HEK293 (cell line): Measurements from ENCODE around the gene TRMT112.

Experiments used
- CTCF ChIA-PET: fragments of 350-600 bp; formaldehyde crosslinking; extraction: SDS; loops from one replicate; lab custom pipeline; 2021; ENCODE audit warnings: antibody characterized with exemption; lab: Yijun Ruan, JAX
- POLR2A ChIA-PET: fragments of 300-600 bp; formaldehyde crosslinking; extraction: SDS; loops from one replicate; lab custom pipeline; 2020; ENCODE audit warnings: antibody characterized with exemption, inconsistent platforms; lab: Yijun Ruan, JAX
- H3K27ac ChIP-seq: fragments of 200-500 bp; sonication (Bioruptor generic); 2 replicates; pipeline ENCODE4 v1.5.1; 2014; ENCODE audit warnings: low read depth, low read length, control low read depth, inconsistent platforms; ENCODE audit errors: extremely low read depth
- H3K36me3 ChIP-seq, 2 experiments: fragments of 200-500 bp in 1 of 2; sonication (Bioruptor generic) in 1 of 2; 1 replicate in 1 of 2; 2 replicates in 1 of 2; pipeline ENCODE4 v1.5.1; 2014 to 2017; ENCODE audit warnings: inconsistent platforms in 2 of 2, low read length in 2 of 2; ENCODE audit not compliant: control insufficient read depth in 2 of 2, insufficient read depth in 1 of 2
- H3K4me1 ChIP-seq: fragments of 200-500 bp; sonication (Bioruptor generic); 2 replicates; pipeline ENCODE4 v1.5.1; 2014; ENCODE audit warnings: mild to moderate bottlenecking, low read length, inconsistent platforms; ENCODE audit not compliant: control insufficient read depth, insufficient read depth
- H3K4me3 ChIP-seq: 2 replicates; pipeline ENCODE4 v1.5.1; 2011; ENCODE audit warnings: low read depth, mild to moderate bottlenecking, control low read depth, low read length, moderate library complexity
- H3K9me3 ChIP-seq: fragments of 200-500 bp; sonication (Bioruptor generic); 2 replicates; pipeline ENCODE4 v1.5.1; 2014; ENCODE audit warnings: low read depth, low read length, inconsistent platforms; ENCODE audit not compliant: control insufficient read depth, insufficient read depth
- GLI2 ChIP-seq: fragments of 450-650 bp; formaldehyde crosslinking; IDR thresholded peaks from 2 replicates; pipeline ENCODE4; 2017; ENCODE audit warnings: missing biosample characterization, missing genetic modification characterization, low read depth, borderline replicate concordance
- MZF1 ChIP-seq: fragments of 450-650 bp; formaldehyde crosslinking; IDR thresholded peaks from 2 replicates; pipeline ENCODE4 v1.5.1; 2017; ENCODE audit warnings: missing biosample characterization, missing genetic modification characterization, borderline replicate concordance
- OVOL3 ChIP-seq: fragments of 450-650 bp; formaldehyde crosslinking; IDR thresholded peaks from 2 replicates; pipeline ENCODE4 v1.5.1; 2016; ENCODE audit warnings: missing biosample characterization, missing genetic modification characterization
- SP3 ChIP-seq: fragments of 450-650 bp; formaldehyde crosslinking; IDR thresholded peaks from 2 replicates; pipeline ENCODE4 v1.5.1; 2016; ENCODE audit warnings: missing biosample characterization, missing genetic modification characterization
- TRIM28 ChIP-seq: IDR thresholded peaks from 2 replicates; pipeline ENCODE4 v1.6.1; 2011; ENCODE audit warnings: low read length, control low read depth, borderline replicate concordance
- YY1 ChIP-seq: fragments of 450-650 bp; formaldehyde crosslinking; IDR thresholded peaks from 2 replicates; pipeline ENCODE4 v1.5.1; 2018; ENCODE audit warnings: missing biosample characterization, missing genetic modification characterization
- ZBTB21 ChIP-seq: fragments of 450-650 bp; formaldehyde crosslinking; IDR thresholded peaks from 2 replicates; pipeline ENCODE4 v1.5.1; 2017; ENCODE audit warnings: missing biosample characterization, missing genetic modification characterization
- ZFHX2 ChIP-seq: fragments of 450-650 bp; formaldehyde crosslinking; conservative IDR thresholded peaks from 2 replicates; pipeline ENCODE4 v1.5.1; 2016; ENCODE audit warnings: missing biosample characterization, missing genetic modification characterization
- ZFP37 ChIP-seq: fragments of 450-650 bp; formaldehyde crosslinking; IDR thresholded peaks from 2 replicates; pipeline ENCODE4 v1.5.1; 2016; ENCODE audit warnings: missing biosample characterization, missing genetic modification characterization
- ZNF16 ChIP-seq: fragments of 450-650 bp; formaldehyde crosslinking; IDR thresholded peaks from 2 replicates; pipeline ENCODE4 v1.5.1; 2016; ENCODE audit warnings: low read depth, missing biosample characterization, missing genetic modification characterization
- ZNF18 ChIP-seq: fragments of 450-650 bp; formaldehyde crosslinking; IDR thresholded peaks from 2 replicates; pipeline ENCODE4 v1.5.1; 2016; ENCODE audit warnings: missing biosample characterization, missing genetic modification characterization
- ZNF223 ChIP-seq: fragments of 450-650 bp; formaldehyde crosslinking; IDR thresholded peaks from 2 replicates; pipeline ENCODE4 v1.5.1; 2016; ENCODE audit warnings: missing biosample characterization, missing genetic modification characterization
- ZNF248 ChIP-seq: fragments of 450-650 bp; formaldehyde crosslinking; IDR thresholded peaks from 2 replicates; pipeline ENCODE4 v1.5.1; 2017; ENCODE audit warnings: missing biosample characterization, missing genetic modification characterization
- ZNF280D ChIP-seq: fragments of 450-650 bp; formaldehyde crosslinking; IDR thresholded peaks from 2 replicates; pipeline ENCODE4 v1.5.1; 2016; ENCODE audit warnings: missing biosample characterization, missing genetic modification characterization
- ZNF354C ChIP-seq: fragments of 450-650 bp; formaldehyde crosslinking; IDR thresholded peaks from 2 replicates; pipeline ENCODE4 v1.5.1; 2016; ENCODE audit warnings: missing biosample characterization, missing genetic modification characterization, low read depth, borderline replicate concordance
- ZNF449 ChIP-seq: fragments of 450-650 bp; formaldehyde crosslinking; IDR thresholded peaks from 2 replicates; pipeline ENCODE4 v1.5.1; 2017; ENCODE audit warnings: missing biosample characterization, mild to moderate bottlenecking, missing genetic modification characterization, moderate library complexity
- ZNF514 ChIP-seq: fragments of 450-650 bp; formaldehyde crosslinking; IDR thresholded peaks from 2 replicates; pipeline ENCODE4 v1.5.1; 2016; ENCODE audit warnings: missing biosample characterization, missing genetic modification characterization
- ZNF548 ChIP-seq: fragments of 450-650 bp; formaldehyde crosslinking; IDR thresholded peaks from 2 replicates; pipeline ENCODE4 v1.5.1; 2016; ENCODE audit warnings: missing biosample characterization, missing genetic modification characterization
- ZNF645 ChIP-seq: fragments of 450-650 bp; formaldehyde crosslinking; IDR thresholded peaks from 2 replicates; pipeline ENCODE4; 2016; ENCODE audit warnings: missing biosample characterization, missing genetic modification characterization
- ZNF658 ChIP-seq: fragments of 450-650 bp; formaldehyde crosslinking; IDR thresholded peaks from 2 replicates; pipeline ENCODE4; 2016; ENCODE audit warnings: missing biosample characterization, missing genetic modification characterization
- ZNF701 ChIP-seq: fragments of 450-650 bp; formaldehyde crosslinking; IDR thresholded peaks from 2 replicates; pipeline ENCODE4 v1.5.1; 2016; ENCODE audit warnings: missing biosample characterization, missing genetic modification characterization
- ZNF837 ChIP-seq: fragments of 450-650 bp; formaldehyde crosslinking; IDR thresholded peaks from 2 replicates; pipeline ENCODE4 v1.5.1; 2016; ENCODE audit warnings: missing biosample characterization, missing genetic modification characterization
- ZNF843 ChIP-seq: fragments of 450-650 bp; formaldehyde crosslinking; IDR thresholded peaks from 2 replicates; pipeline ENCODE4 v1.5.1; 2016; ENCODE audit warnings: missing biosample characterization, missing genetic modification characterization
- ZSCAN30 ChIP-seq: fragments of 450-650 bp; IDR thresholded peaks from 2 replicates; pipeline ENCODE4 v1.5.1; 2018; ENCODE audit warnings: missing biosample characterization, mild to moderate bottlenecking, missing genetic modification characterization, moderate library complexity
- ZSCAN5A ChIP-seq: fragments of 450-650 bp; formaldehyde crosslinking; IDR thresholded peaks from 2 replicates; pipeline ENCODE4 v1.5.1; 2016; ENCODE audit warnings: missing biosample characterization, missing genetic modification characterization

TRMT112 gene

GRCh38 chr11:64364435-64364834 is 47.1 kb upstream of the TRMT112 start (continued):
- no peak for TF ChIP-seq ZNF280D
- TF ChIP-seq ZNF837 (tag by site-specific recombination) = no peak
- TF ChIP-seq ZNF658 (tag by site-specific recombination) = no peak
- TF ChIP-seq ZNF645 (tag by site-specific recombination) = no peak

GRCh38 chr11:64362339-64362738 is 45.0 kb upstream of the TRMT112 start:
- H3K27ac ChIP-seq = no peak overlapping the region
- H3K4me1 ChIP-seq = no peaks in the 10 kb centered on the region; the same call in 1 of the 2 replicates
- ChIA-PET POLR2A (no interaction called here), CTCF (interaction anchor here (1.2 kb wide), 1 partner anchor 287 kb away, joined by 4 read pairs; no protein-coding TSS in a partner anchor)
- no peaks in the 10 kb centered on the region for H3K9me3 ChIP-seq
- H3K4me3 ChIP-seq = no peak overlapping the region
- TF ChIP-seq ZNF514 (tag by site-specific recombination) (no peak), ZNF449 (tag by site-specific recombination) (no peak), ZNF16 (tag by site-specific recombination) (no peak), ZFHX2 (no peak), ZFP37 (tag by site-specific recombination) (no peak), ZNF843 (tag by site-specific recombination) (no peak), TRIM28 (no peak), YY1 (tag by site-specific recombination) (no peak), ZSCAN30 (tag by site-specific recombination) (no peak)
- peaks cover 0 to 54% of the 10 kb centered on the region in 2 experiments; a peak in 2 of 3 replicates for H3K36me3 ChIP-seq

- Histone ChIP-seq H3K9me3 (no peaks in the 10 kb centered on the region), H3K4me3 (no peak overlapping the region), H3K36me3 (peaks cover 0 to 52% of the 10 kb centered on the region in 2 experiments; a peak in 2 of 3 replicates), H3K4me1 (no peaks in the 10 kb centered on the region; the same call in 1 of the 2 replicates), H3K27ac (no peak overlapping the region)
- POLR2A ChIA-PET = interaction anchor here (1.2 kb wide), 1 partner anchor 44 kb away, joined by 7 read pairs; the partner anchor contains the start of gene PRDX5
- CTCF ChIA-PET = interaction anchor here (1.1 to 1.6 kb wide), 2 partner anchors 44 to 58 kb away, joined by 3 to 4 read pairs; partner anchors contain the start of genes PRDX5 and TRMT112
- TF ChIP-seq GLI2 (tag by site-specific recombination) (no peak), ZNF701 (tag by site-specific recombination) (no peak), ZNF18 (no peak), ZNF354C (tag by site-specific recombination) (no peak), ZNF548 (tag by site-specific recombination) (no peak), ZNF248 (tag by site-specific recombination) (no peak), ZSCAN5A (tag by site-specific recombination) (no peak), OVOL3 (tag by site-specific recombination) (no peak), ZBTB21 (tag by site-specific recombination) (no peak), MZF1 (tag by site-specific recombination) (no peak), SP3 (tag by site-specific recombination) (no peak), ZNF223 (tag by site-specific recombination) (no peak)
These were observed 44.3 kb upstream of the TRMT112 start for GRCh38 chr11:64361659-64362058.
